Measurements from ENCODE around the gene FPR1. TPM values are rescaled to one million over a fixed set of nuclear protein-coding genes. Genes with fewer than 3 reads are reported as not detected.

The FPR1 gene
- polyA plus RNA-seq, 3 donors = 372 to 1,265 (median 991) TPM

- Histone ChIP-seq H3K4me1 (ENCODE audit: control insufficient read depth in 1 of 2, insufficient read depth in 2 of 2, low read length in 2 of 2) (peaks cover 0 to 12% of the 10 kb centered on the region in 2 donors), H3K4me2 (replicated peaks; ENCODE audit: extremely low read depth, low read length, poor library complexity, severe bottlenecking) (no peak overlapping the region), H4K20me1 (ENCODE audit: insufficient read depth, low read length) (no peaks in the 10 kb centered on the region), H3K27me3 (ENCODE audit: control insufficient read depth in 2 of 2, insufficient read depth in 2 of 2, low read length in 2 of 2) (peaks cover 67 to 92% of the 10 kb centered on the region in 2 donors), H3K4me3 (replicated peaks in 1 of 3; ENCODE audit: low read depth in 2 of 3, low read length in 3 of 3) (no peak overlapping the region), H3K9me3 (replicated peaks in 1 of 2; ENCODE audit: control insufficient read depth in 1 of 2, insufficient read depth in 1 of 2, low read length in 2 of 2) (no peaks in the 10 kb centered on the region), H3K27ac (ENCODE audit: low read depth in 1 of 2, low read length in 2 of 2) (no peak overlapping the region), H3K36me3 (replicated peaks in 1 of 2; ENCODE audit: control insufficient read depth in 1 of 2, insufficient read depth in 2 of 2, low read length in 2 of 2) (no peaks in the 10 kb centered on the region), H2AFZ (ENCODE audit: insufficient read depth, low read depth, low read length, poor library complexity, severe bottlenecking) (no peak overlapping the region), H3K9ac (ENCODE audit: insufficient read depth, low read length, poor library complexity, severe bottlenecking) (no peak overlapping the region), H3K79me2 (ENCODE audit: insufficient read depth, low read length) (no peaks in the 10 kb centered on the region)
- peaks cover 12% of the 10 kb centered on the region for H3K4me1 Mint-ChIP-seq
- no peak for DNase-seq
- peaks cover 5 to 16% of the 10 kb centered on the region in 2 donors for H3K36me3 Mint-ChIP-seq
- H3K9me3 Mint-ChIP-seq = peaks cover 3 to 27% (median 14%) of the 10 kb centered on the region in 7 donors
- no peak overlapping the region for H3K27ac Mint-ChIP-seq
- intact Hi-C loops (cut with micrococcal nuclease) = no loop called here
- WGBS (ENCODE audit: insufficient coverage) = no CpG with 5 or more reads among the region's 2 CpGs
- TF ChIP-seq CTCF (IDR thresholded peaks at IDR 0.05) = no peak
- peak overlapping the region in 1 of 2 donors; percentile 83 for H3K4me3 Mint-ChIP-seq
- H3K27me3 Mint-ChIP-seq (ENCODE audit: low read depth in 3 of 3) = peaks cover 67 to 86% (median 83%) of the 10 kb centered on the region in 3 donors
These were observed 29.2 kb downstream of the FPR1 start for GRCh38 chr19:51722492-51722891.

GRCh38 chr19:51721905-51722304 lies 29.8 kb downstream of the FPR1 start:
- Histone ChIP-seq H3K27me3 (ENCODE audit: control insufficient read depth in 2 of 2, insufficient read depth in 2 of 2, low read length in 2 of 2) (peaks cover 68 to 94% of the 10 kb centered on the region in 2 donors), H3K36me3 (replicated peaks in 1 of 2; ENCODE audit: control insufficient read depth in 1 of 2, insufficient read depth in 2 of 2, low read length in 2 of 2) (no peaks in the 10 kb centered on the region), H3K4me1 (ENCODE audit: control insufficient read depth in 1 of 2, insufficient read depth in 2 of 2, low read length in 2 of 2) (peaks cover 0 to 12% of the 10 kb centered on the region in 2 donors), H4K20me1 (ENCODE audit: insufficient read depth, low read length) (no peaks in the 10 kb centered on the region), H2AFZ (ENCODE audit: insufficient read depth, low read depth, low read length, poor library complexity, severe bottlenecking) (no peak overlapping the region), H3K79me2 (ENCODE audit: insufficient read depth, low read length) (no peaks in the 10 kb centered on the region), H3K4me2 (replicated peaks; ENCODE audit: extremely low read depth, low read length, poor library complexity, severe bottlenecking) (no peak overlapping the region), H3K27ac (ENCODE audit: low read depth in 1 of 2, low read length in 2 of 2) (no peak overlapping the region), H3K9ac (ENCODE audit: insufficient read depth, low read length, poor library complexity, severe bottlenecking) (no peak overlapping the region), H3K9me3 (replicated peaks in 1 of 2; ENCODE audit: control insufficient read depth in 1 of 2, insufficient read depth in 1 of 2, low read length in 2 of 2) (no peaks in the 10 kb centered on the region), H3K4me3 (replicated peaks in 1 of 3; ENCODE audit: low read depth in 2 of 3, low read length in 3 of 3) (no peak overlapping the region)
- intact Hi-C loops (cut with micrococcal nuclease) = no loop called here
- H3K27ac Mint-ChIP-seq = no peak overlapping the region
- H3K9me3 Mint-ChIP-seq = peaks cover 3 to 27% (median 14%) of the 10 kb centered on the region in 7 donors
- H3K4me1 Mint-ChIP-seq = peaks cover 8% of the 10 kb centered on the region
- TF ChIP-seq CTCF (IDR thresholded peaks at IDR 0.05) = no peak
- peaks cover 5 to 16% of the 10 kb centered on the region in 2 donors for H3K36me3 Mint-ChIP-seq
- DNase-seq = no peak
- peak overlapping the region in 1 of 2 donors; percentile 56 for H3K4me3 Mint-ChIP-seq
- 86% methylated on average over 4 of the region's 7 CpGs for WGBS (ENCODE audit: insufficient coverage)
- peaks cover 70 to 84% (median 84%) of the 10 kb centered on the region in 3 donors for H3K27me3 Mint-ChIP-seq (ENCODE audit: low read depth in 3 of 3)
